ENCODE measurements around the gene ADAMTS7.
"Not testable (repeated sequence)": the region's sequence is repeated elsewhere in the genome, so short reads cannot be mapped to it uniquely, and the experiment has no call there.

DNA sequence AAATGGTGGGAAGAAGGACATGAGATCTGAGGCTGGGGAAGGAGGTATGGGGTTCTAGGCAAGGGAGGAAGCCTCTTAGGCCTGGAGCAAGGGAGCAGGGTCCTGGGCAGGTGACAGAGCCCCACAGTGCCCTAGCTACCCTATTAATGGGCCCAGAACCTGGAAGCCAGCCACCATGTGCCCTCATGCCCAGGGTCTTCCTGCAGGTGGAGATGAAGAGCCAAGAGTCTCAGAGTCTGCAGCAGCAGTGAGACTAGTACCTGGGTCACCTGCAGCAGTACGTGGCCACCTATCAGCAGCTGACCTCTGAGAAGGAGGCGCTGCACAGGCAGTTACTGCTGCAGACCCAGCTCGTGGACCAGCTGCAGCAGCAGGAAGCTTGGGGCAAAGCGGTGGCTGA, 75.0 kb downstream of the ADAMTS7 start:
- TF ChIP-seq, protein P1, sequence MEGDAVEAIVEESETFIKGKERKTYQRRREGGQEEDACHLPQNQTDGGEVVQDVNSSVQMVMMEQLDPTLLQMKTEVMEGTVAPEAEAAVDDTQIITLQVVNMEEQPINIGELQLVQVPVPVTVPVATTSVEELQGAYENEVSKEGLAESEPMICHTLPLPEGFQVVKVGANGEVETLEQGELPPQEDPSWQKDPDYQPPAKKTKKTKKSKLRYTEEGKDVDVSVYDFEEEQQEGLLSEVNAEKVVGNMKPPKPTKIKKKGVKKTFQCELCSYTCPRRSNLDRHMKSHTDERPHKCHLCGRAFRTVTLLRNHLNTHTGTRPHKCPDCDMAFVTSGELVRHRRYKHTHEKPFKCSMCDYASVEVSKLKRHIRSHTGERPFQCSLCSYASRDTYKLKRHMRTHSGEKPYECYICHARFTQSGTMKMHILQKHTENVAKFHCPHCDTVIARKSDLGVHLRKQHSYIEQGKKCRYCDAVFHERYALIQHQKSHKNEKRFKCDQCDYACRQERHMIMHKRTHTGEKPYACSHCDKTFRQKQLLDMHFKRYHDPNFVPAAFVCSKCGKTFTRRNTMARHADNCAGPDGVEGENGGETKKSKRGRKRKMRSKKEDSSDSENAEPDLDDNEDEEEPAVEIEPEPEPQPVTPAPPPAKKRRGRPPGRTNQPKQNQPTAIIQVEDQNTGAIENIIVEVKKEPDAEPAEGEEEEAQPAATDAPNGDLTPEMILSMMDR (IDR thresholded peaks at IDR 0.05 in 2 of 3, conservative IDR thresholded peaks at IDR 0.05 in 1 of 3; ENCODE audit: borderline replicate concordance in 1 of 3, insufficient read depth in 1 of 3, low read depth in 2 of 3, low read length in 2 of 3): peak in 1 of 3 experiments; percentile 16; a peak in 1 of 6 replicates
- not testable (repeated sequence) for TF ChIP-seq POLR2A (IDR thresholded peaks at IDR 0.05; ENCODE audit: borderline replicate concordance, extremely low read depth, insufficient read depth, insufficient read length); EZH2 (IDR thresholded peaks at IDR 0.05); EZH2phosphoT487 (IDR thresholded peaks at IDR 0.05; ENCODE audit: borderline replicate concordance); REST (IDR thresholded peaks at IDR 0.05; ENCODE audit: low read depth); MAX (IDR thresholded peaks at IDR 0.05); RAD21 (IDR thresholded peaks at IDR 0.05; ENCODE audit: low read depth); SP1 (IDR thresholded peaks at IDR 0.05; ENCODE audit: low read depth); ELF1 (IDR thresholded peaks at IDR 0.05; ENCODE audit: borderline replicate concordance, low read depth); CEBPB (IDR thresholded peaks at IDR 0.05; ENCODE audit: low read depth); POLR2AphosphoS5 (IDR thresholded peaks at IDR 0.05; ENCODE audit: low read depth, low read length); ZBTB33 (IDR thresholded peaks at IDR 0.05; ENCODE audit: extremely low read depth, insufficient replicate concordance, low read length)

Data from HCT116 (cell line).